MG63 (cell line): ENCODE data around the gene SIN3B. TPM values are rescaled to one million over a fixed set of nuclear protein-coding genes. Genes with fewer than 3 reads are reported as not detected.
"Not testable (repeated sequence)": the region's sequence is repeated elsewhere in the genome, so short reads cannot be mapped to it uniquely, and the experiment has no call there.

ENCODE experiments used
- DNase-seq: peaks from one replicate; pipeline ENCODE4 v3.0.0-alpha.2; 2020
- H3K27me3 ChIP-seq: fragments of 250-450 bp; sonication (Bioruptor Pico); 2 replicates; pipeline ENCODE4 v1.5.1; 2020; ENCODE audit warnings: mild to moderate bottlenecking, moderate library complexity
- H3K36me3 ChIP-seq: fragments of 250-450 bp; sonication (Bioruptor Pico); 2 replicates; pipeline ENCODE4 v1.5.1; 2020; ENCODE audit warnings: mild to moderate bottlenecking, moderate library complexity
- H3K4me3 ChIP-seq: fragments of 250-450 bp; sonication (Bioruptor Pico); 2 replicates; pipeline ENCODE4 v1.5.1; 2020; ENCODE audit warnings: mild to moderate bottlenecking, moderate library complexity
- H3K9me3 ChIP-seq: fragments of 250-450 bp; sonication (Bioruptor Pico); 2 replicates; pipeline ENCODE4 v1.5.1; 2020; ENCODE audit warnings: mild to moderate bottlenecking, moderate library complexity
- total RNA-seq: library from RNA; depleted of rRNA; stranded (reverse); fragments of >200 nt; shearing (Covaris generic); gene quantifications from 2 replicates; pipeline ENCODE4 v1.2.3, GENCODE V29; 2014; ENCODE audit warnings: low replicate concordance; rRNA removed

SIN3B gene, protein sequence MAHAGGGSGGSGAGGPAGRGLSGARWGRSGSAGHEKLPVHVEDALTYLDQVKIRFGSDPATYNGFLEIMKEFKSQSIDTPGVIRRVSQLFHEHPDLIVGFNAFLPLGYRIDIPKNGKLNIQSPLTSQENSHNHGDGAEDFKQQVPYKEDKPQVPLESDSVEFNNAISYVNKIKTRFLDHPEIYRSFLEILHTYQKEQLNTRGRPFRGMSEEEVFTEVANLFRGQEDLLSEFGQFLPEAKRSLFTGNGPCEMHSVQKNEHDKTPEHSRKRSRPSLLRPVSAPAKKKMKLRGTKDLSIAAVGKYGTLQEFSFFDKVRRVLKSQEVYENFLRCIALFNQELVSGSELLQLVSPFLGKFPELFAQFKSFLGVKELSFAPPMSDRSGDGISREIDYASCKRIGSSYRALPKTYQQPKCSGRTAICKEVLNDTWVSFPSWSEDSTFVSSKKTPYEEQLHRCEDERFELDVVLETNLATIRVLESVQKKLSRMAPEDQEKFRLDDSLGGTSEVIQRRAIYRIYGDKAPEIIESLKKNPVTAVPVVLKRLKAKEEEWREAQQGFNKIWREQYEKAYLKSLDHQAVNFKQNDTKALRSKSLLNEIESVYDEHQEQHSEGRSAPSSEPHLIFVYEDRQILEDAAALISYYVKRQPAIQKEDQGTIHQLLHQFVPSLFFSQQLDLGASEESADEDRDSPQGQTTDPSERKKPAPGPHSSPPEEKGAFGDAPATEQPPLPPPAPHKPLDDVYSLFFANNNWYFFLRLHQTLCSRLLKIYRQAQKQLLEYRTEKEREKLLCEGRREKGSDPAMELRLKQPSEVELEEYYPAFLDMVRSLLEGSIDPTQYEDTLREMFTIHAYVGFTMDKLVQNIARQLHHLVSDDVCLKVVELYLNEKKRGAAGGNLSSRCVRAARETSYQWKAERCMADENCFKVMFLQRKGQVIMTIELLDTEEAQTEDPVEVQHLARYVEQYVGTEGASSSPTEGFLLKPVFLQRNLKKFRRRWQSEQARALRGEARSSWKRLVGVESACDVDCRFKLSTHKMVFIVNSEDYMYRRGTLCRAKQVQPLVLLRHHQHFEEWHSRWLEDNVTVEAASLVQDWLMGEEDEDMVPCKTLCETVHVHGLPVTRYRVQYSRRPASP
- total RNA-seq: 24.3 and 44.1 TPM in 2 replicates

DNA sequence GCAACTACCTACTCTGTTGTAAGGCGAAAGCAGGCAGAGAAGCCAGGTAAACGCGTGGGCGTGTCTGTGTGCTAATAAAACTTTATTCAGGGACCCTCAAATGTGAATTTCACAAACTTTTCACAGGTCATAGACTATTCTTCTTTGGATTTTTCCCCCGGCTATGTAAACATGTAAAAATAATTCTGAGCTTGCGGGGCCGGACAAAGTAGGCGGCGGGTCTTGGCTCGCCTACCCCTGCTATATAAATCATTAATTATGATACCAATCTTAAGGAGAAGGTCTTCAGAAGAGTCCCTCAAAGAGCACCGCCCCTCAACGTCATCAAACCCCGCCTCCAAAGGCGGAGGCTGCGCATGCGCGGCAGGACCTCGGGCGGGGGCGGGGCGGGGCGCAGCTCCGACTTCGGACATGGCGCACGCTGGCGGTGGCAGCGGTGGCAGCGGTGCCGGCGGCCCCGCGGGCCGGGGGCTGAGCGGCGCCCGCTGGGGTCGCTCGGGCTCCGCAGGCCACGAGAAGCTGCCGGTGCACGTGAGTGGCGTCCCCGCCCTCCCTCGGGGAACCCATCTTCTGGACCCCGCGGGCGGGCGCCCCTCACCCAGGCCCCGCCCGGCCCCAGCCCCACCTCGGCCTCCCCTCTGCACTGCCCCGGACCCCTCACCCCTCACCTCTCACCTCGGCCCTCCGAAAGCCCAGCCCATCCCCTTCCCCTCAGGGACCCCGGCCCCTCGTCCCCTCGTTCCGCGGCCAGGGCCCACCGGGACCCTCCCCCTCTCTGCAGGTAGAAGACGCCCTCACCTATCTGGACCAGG, at the start of gene SIN3B:
TSS of gene SIN3B (plus strand) at position 389 of the 812 bp plus-strand sequence. CDS start at position 412, 23 bp downstream.
- peaks cover 37% of the 10 kb centered on the region for H3K36me3 ChIP-seq
- H3K4me3 ChIP-seq: peak within 1 kb of the TSS; percentile 91
- H3K27me3 ChIP-seq: no peaks in the 10 kb centered on the region
- H3K9me3 ChIP-seq: no peaks in the 10 kb centered on the region
- DNase-seq: peak; percentile 79

DNA sequence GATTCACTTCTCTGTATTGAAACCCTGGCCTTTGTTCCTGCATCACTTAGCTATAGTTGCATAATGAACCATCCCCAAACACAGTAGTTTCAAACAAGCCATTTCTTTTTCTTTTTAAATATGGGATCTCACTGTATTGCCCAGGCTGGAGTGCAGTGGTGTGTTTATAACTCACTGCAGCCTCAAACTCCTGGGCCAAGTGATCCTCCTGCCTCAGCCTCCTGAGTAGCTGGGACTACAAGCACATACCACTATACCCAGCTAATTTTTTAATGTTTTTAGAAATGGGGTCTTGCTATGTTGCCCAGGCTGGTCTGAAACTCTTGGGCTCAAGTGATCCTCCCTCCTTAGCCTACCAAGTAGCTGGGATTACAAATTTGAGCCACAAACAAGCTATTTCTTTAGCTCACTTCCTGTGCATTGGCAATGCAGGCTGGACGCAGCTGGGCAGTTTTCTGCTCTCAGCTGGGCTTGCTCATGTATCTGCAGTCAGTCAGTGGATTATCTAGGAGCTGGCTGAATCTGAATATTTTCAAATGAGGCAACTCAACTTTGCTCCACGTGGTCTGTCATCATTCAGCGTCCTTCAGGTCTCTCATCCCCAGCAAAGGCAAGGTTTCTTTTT, 49.5 kb upstream of the SIN3B start:
- no peaks in the 10 kb centered on the region for H3K27me3 ChIP-seq
- H3K4me3 ChIP-seq: no peak overlapping the region
- H3K36me3 ChIP-seq: no peaks in the 10 kb centered on the region
- no peaks in the 10 kb centered on the region for H3K9me3 ChIP-seq
- peak; percentile 50 for DNase-seq

DNA sequence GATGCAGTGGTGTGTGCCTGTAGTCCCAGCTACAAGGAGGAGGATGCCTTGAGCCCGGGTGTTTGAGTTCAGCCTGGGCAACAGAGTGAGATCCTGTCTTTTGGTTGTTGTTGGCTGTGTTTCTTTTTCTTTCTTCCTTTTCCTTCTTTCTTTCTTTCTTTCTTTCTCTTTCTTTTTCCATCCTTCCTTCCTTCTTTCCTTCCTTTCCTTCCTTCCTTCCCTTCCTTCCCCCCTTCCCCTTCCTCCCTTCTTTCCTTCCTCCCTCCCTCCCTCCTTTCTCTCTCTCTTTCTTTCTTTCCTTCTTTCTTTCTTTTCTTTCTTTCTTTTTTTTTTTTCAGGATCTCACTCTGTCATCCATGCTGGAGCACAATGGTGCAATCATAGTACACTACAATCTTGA, 46.5 kb upstream of the SIN3B start:
- DNase-seq: no peak
- Histone ChIP-seq H3K4me3 (no peak overlapping the region), H3K9me3 (no peaks in the 10 kb centered on the region), H3K36me3 (no peaks in the 10 kb centered on the region), H3K27me3 (no peaks in the 10 kb centered on the region)

DNA sequence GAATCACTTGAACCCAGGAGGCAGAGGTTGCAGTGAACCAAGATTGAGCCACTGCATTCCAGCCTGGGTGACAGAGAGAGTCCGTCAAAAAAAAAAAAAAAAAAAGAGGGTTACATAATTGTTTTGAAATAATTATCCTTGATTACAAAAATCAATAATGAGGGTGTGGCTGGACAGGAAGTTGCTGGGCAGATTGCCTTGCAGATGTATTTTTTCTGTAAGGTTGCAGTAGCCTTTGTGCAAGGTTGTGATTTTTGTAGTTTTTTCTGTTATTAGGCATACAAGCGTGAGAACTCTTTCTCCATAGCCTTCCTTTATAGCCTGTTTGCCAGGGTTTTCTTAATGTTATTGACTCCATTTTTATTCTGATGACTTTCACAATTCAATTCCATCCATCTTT, 40.7 kb upstream of the SIN3B start:
- Histone ChIP-seq H3K4me3 (no peak overlapping the region), H3K36me3 (no peaks in the 10 kb centered on the region), H3K27me3 (no peaks in the 10 kb centered on the region), H3K9me3 (peaks cover 11% of the 10 kb centered on the region)
- no peak for DNase-seq

DNA sequence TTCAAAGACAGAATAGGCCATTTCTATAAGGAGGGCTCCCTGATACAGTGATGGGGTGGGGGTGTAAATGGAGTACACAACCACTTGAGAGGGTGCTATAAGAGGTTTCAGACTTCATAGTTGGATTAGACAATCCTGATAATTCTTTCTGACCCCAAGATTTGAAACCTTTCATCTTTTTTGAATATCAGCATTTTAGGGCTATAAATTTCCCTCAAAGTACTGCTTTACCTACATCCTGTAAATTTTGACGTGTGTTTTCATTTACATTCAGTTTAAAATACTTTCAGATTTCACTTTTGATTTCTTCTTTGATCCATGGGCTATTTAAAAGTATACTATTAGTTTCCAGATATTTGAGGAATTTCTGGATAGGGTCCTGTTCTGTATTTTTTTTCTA, 40.0 kb upstream of the SIN3B start:
- DNase-seq: no peak
- no peaks in the 10 kb centered on the region for H3K27me3 ChIP-seq

DNA sequence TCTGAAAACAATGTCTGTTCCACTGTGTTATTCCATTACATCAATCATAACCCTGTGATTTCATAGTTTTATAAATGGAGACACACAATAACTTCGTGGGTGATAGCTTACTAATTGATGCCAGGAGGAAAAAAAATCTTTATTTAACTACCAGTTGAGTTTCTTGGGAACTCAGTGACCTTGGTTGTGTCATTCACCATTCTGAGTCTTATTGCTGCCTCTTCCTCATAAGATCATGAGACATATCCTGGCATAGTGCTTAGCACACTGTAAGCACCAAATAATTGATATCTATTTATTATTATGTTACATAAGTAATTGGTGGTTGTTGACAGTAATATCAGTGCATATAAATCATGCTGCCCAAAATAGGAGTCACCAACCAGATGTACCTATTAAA, 39.1 kb upstream of the SIN3B start:
- DNase-seq: no peak
- Histone ChIP-seq H3K4me3 (no peak overlapping the region), H3K9me3 (peaks cover 11% of the 10 kb centered on the region), H3K27me3 (no peaks in the 10 kb centered on the region), H3K36me3 (no peaks in the 10 kb centered on the region)

More for the DNA sequence above, 40.0 kb upstream of the SIN3B start:
- peaks cover 11% of the 10 kb centered on the region for H3K9me3 ChIP-seq
- H3K4me3 ChIP-seq: no peak overlapping the region
- no peaks in the 10 kb centered on the region for H3K36me3 ChIP-seq

DNA sequence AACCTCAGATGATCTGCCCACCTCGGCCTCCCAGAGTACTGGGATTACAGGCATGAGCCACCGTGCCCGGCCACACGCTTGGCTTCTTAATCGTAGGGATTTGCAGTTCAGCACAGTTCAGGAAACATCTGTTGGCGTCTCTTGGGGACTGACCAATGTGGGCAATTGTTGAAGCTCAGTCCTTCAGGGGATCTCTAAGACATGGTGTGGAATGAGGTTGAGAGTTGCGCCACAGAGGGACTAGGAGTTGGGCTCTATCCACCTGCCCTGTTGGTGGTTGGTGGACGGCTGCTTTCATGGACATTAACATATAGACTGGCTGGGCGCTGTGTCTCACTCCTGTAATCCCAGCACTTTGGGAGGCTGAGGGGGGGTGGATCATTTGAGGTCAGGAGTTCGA, 37.3 kb upstream of the SIN3B start:
- H3K36me3 ChIP-seq: no peaks in the 10 kb centered on the region
- H3K27me3 ChIP-seq: no peaks in the 10 kb centered on the region
- no peak for DNase-seq
- H3K9me3 ChIP-seq: peaks cover 11% of the 10 kb centered on the region
- H3K4me3 ChIP-seq: no peak overlapping the region

DNA sequence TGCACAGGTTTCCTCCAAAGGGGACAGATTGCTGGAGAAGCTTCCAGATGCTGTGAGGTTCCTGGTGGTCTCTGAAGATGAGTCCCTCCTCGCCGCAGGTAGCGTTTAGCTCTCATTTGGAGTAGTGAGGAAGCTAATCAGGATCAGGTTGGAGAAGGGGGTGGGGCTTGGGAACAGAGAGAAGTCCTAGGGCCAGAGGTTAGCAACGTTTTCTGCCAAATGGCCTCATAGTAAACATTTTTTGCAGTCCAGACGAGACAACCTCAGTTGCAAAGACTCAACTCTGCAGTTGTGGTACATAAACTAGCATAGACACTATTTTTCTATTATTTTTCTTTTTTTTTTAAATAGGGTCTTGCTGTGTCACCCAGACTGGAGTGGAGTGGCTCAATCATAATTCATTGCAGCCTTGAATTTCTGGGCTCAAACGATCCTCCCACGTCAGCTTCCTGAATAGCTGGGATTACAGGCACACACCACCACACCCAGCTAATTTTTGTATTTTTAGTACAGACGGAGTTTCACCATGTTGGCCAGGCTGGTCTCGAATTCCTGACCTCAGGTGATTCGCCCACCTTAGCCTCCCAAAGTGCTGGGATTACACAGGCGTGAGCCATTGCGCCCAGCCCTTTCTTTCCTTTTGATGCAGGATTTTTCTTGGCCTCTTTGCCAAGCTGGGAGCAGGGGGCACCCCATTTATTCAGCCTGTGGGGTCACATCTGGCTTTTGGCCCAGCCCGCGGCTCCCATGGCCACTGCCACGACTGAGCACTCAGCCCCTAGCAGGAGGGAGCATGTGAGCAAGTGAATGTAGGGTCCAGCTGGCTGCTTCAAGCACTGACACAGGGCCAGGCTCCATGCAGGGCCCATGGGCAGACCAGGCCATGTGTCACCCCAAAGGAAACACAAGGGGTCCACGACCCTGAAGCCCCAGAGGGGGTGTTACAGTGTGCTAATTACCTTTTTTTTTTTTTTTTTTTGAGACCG, 34.4 kb upstream of the SIN3B start:
- no peak for DNase-seq
- no peaks in the 10 kb centered on the region for H3K36me3 ChIP-seq
- no peaks in the 10 kb centered on the region for H3K27me3 ChIP-seq
- 0 out of 2 replicates have a peak, but pooled peaks cover 1% of the 10 kb centered on the region for H3K9me3 ChIP-seq
- no peak overlapping the region for H3K4me3 ChIP-seq

DNA sequence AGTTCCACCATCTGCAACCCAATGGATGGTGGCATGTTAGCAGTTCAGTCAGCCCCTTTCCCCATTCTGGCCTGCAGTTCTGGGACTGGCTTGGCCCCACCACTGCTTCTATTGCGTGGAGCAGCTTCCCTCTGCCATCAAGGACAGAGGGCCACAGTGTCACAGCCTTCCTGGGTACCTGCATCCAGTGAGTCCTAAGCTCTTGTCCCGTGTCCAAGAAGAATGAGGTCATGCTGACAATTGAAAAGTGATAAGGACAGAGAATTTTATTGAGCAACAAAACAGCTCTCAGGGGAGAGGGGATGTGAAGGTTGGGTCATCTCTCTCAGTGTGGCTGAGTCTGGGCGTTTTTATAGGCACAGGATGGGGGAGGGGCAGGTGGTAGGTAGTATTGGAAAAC, 33.5 kb upstream of the SIN3B start:
- DNase-seq: no peak
- H3K4me3 ChIP-seq: no peak overlapping the region
- no peaks in the 10 kb centered on the region for H3K36me3 ChIP-seq
- no peaks in the 10 kb centered on the region for H3K27me3 ChIP-seq
- H3K9me3 ChIP-seq: no peaks in the 10 kb centered on the region

DNA sequence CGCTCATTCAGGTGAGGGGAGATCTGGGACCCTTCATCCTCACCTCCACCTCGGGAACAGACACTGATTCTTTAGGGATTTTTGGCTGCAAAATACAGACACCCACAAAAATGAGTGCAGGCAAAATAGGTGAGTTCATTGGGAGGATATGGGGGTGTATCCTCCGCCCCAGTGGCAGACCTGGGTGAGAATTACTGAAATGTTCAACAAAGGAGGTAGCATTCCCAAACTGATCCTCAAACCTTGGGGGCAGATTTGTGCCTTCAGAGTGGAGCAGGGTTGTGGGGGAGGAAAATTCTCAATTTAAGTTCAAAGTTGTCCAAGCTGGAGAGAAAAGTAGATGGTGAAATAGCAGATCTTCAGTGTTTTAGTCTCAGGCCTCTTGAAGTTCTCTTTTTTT, 31.3 kb upstream of the SIN3B start:
- no peak for DNase-seq

DNA sequence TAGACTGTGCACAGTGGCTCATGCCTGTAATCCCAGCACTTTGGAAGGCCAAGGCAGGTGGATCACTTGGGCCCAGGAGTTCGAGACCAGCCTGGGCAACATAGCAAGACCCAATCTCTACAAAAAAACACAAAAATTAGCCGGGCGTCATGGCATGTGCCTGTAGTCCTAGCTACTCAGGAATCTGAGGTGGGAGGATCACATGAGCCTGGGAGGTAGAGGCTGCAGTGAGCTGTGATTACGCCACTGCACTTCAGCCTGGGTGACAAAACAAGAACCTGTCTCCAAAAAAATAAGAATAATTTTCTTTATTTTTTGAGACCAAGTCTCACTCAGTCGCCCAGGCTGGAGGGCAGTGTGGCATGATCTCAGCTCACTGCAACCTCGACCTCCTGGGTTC, 30.9 kb upstream of the SIN3B start:
- H3K4me3 ChIP-seq, H3K36me3 ChIP-seq, H3K27me3 ChIP-seq, DNase-seq, H3K9me3 ChIP-seq: not testable (repeated sequence)

More for the DNA sequence above, 31.3 kb upstream of the SIN3B start:
- Histone ChIP-seq H3K9me3 (no peaks in the 10 kb centered on the region), H3K4me3 (no peak overlapping the region), H3K36me3 (no peaks in the 10 kb centered on the region), H3K27me3 (no peaks in the 10 kb centered on the region)

DNA sequence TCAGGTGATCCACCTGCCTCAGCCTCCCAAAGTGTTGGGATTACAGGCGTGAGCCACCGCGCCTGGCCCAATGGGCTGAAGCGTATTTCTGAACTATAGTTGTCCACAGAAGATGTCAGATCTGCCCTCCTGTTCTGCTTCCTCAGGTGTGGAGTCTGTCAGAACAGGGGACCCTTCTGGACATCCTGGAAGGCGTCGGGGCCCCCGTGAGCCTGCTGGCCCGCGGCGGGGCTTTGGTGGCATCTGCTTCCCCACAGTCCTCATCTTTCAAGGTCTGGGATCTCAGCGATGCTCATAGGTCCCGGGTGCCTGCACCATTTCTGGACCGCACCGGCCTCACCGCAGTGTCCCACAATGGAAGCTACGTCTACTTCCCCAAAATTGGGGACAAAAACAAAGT, 29.5 kb upstream of the SIN3B start:
- Histone ChIP-seq H3K4me3 (no peak overlapping the region), H3K9me3 (no peaks in the 10 kb centered on the region), H3K27me3 (no peaks in the 10 kb centered on the region), H3K36me3 (no peaks in the 10 kb centered on the region)
- no peak for DNase-seq

DNA sequence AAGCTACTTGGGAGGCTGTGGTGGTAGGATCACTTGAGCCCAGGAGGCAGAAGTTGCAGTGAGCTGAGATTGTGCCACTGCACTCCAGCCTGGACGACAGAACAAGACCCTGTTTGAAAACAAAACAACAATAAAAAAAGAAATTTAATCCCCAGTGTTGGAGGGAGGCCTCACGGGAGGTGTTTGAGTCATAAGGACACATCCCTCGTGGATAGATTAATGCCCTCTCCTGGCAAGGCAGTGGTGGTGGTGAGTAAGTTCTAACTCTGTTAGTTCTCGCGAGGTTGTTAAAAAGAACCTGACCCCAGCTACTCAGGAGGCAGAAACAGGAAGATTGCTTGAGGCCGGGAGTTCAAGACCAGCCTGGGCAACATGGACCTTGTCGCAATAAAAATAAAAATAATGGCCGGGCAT, 27.6 kb upstream of the SIN3B start:
- DNase-seq: peak; percentile 87
- no peaks in the 10 kb centered on the region for H3K9me3 ChIP-seq

DNA sequence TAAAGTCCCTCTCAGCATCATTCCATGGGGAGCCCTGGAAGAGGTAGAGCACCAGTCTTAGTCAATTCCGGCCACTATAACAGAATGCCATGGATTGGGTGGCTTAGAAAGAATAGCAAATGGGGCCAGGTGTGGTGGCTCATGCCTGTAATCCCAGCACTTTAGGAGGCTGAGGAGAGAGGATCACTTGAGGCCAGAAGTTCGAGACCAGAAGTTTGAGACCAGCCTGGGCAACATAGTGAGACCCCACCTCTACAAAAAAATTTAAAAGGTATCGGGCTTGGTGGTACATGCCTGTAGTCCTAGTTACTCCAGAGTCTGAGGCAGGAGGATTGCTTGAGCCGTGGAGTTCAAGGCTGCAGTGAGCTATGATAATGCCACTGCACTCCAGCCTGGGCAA, 25.0 kb upstream of the SIN3B start:
- Histone ChIP-seq H3K9me3 (no peaks in the 10 kb centered on the region), H3K27me3 (no peaks in the 10 kb centered on the region), H3K4me3 (no peak overlapping the region), H3K36me3 (no peaks in the 10 kb centered on the region)
- DNase-seq: no peak

More for the DNA sequence above, 27.6 kb upstream of the SIN3B start:
- no peak overlapping the region for H3K4me3 ChIP-seq
- no peaks in the 10 kb centered on the region for H3K27me3 ChIP-seq
- H3K36me3 ChIP-seq: no peaks in the 10 kb centered on the region
